H7 (cell line): ENCODE results near the gene EIF4B. TPM values are rescaled to one million over a fixed set of nuclear protein-coding genes. Genes with fewer than 3 reads are reported as not detected.
"Not testable (repeated sequence)": the region's sequence is repeated elsewhere in the genome, so short reads cannot be mapped to it uniquely, and the experiment has no call there.

Experiments used
- DNase-seq: peaks from one replicate; pipeline ENCODE4 v3.0.0; 2012
- H3K27me3 ChIP-seq: 2 replicates; pipeline ENCODE4 v1.6.0; 2011; ENCODE audit warnings: mild to moderate bottlenecking, low read length; ENCODE audit not compliant: control insufficient read depth, insufficient read depth
- H3K36me3 ChIP-seq: replicated peaks from 2 replicates; pipeline ENCODE4 v1.5.1; 2011; ENCODE audit warnings: low read length; ENCODE audit not compliant: control insufficient read depth, insufficient read depth
- H3K4me3 ChIP-seq: 2 replicates; pipeline ENCODE4 v1.5.1; 2011; ENCODE audit warnings: low read depth, mild to moderate bottlenecking, control low read depth, low read length, moderate library complexity; ENCODE audit not compliant: insufficient read depth
- total RNA-seq: library from RNA; depleted of rRNA; stranded (reverse); fragments of >200 nt; shearing (Covaris generic); gene quantifications from 2 replicates; pipeline ENCODE4 v1.2.3, GENCODE V29; 2014

Gene EIF4B
- total RNA-seq, 1 experiment from 2014 or later: 581 TPM

DNA sequence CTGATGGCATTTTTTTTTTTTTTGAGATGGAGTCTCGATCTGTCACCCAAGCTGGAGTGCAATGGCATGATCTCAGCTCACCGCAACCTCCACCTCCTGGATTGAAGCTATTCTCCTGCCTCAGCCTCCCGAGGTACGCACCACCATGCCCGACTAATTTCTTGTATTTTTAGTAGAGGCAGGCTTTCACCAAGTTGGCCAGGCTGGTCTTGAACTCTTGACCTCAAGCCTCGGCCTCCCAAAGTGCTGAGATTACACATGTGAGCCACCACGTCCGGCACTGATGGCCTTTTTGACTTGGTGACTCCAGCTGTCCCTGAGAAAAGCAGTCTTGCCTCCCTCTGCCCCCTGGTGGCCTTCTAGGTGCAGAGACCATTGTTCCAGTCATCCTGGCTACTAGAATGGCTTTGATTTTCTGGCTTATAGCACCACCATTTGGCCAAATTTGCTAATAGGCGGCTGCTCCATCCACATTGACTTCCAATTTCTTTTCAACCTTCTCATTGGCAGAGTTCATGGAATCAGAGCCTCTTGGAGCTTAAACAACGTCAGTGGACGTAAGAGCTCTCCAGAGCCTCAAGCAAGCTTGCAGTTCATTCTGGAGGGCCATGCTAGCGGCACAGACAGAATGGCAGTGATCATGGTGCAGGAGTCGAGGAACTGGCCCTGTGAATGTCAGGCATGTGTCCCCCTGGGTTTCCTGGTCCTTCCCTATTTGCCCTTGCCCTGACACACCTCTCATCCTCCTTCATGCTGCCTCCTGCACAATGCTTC is 25.4 kb upstream of the EIF4B start:
- no peak overlapping the region for H3K4me3 ChIP-seq
- DNase-seq: peak; percentile 85
- H3K36me3 ChIP-seq: no peaks in the 10 kb centered on the region
- H3K27me3 ChIP-seq: no peaks in the 10 kb centered on the region; the same call in 1 of the 2 replicates

DNA sequence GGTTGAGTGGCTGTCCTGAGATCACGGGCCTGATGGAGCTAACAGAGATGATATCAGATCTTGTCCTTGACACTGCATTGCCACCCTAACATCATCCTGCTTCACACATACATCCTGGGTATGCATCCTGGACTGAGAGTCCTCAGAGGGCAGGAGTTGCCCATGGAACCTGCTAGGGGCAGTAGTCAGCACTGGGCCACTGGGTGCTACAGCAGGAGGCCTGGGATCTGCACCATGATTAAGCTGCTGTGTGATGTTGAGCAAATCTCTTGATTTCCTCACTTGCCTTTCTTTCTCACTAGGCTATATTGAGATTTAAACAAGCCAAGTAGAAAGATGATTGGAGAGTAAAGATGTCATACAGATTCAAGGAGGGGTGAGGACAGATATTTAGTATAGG is 22.1 kb upstream of the EIF4B start:
- H3K27me3 ChIP-seq: no peaks in the 10 kb centered on the region
- no peak for DNase-seq
- no peak overlapping the region for H3K4me3 ChIP-seq
- H3K36me3 ChIP-seq: no peaks in the 10 kb centered on the region

DNA sequence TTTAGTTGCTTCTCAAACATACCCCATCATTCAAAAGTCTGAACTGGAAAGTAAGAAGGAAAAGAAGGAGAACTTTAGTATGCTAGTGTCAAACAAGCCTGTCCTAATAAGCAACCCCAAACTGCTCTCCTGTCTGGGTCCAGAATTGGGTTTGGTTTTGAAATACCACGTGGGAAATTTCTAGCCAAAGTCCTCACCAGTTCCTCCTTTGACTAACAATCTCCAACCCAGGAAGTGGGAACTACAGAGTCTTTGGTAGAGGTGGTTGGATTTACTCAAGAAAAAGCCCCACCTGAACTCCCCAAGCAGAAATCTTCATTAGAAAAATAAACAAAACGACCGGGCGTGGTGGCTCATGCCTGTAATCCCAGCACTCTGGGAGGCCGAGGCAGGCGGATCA is 17.4 kb upstream of the EIF4B start:
- Histone ChIP-seq H3K4me3 (no peak overlapping the region), H3K36me3 (no peaks in the 10 kb centered on the region), H3K27me3 (no peaks in the 10 kb centered on the region)
- DNase-seq: no peak

DNA sequence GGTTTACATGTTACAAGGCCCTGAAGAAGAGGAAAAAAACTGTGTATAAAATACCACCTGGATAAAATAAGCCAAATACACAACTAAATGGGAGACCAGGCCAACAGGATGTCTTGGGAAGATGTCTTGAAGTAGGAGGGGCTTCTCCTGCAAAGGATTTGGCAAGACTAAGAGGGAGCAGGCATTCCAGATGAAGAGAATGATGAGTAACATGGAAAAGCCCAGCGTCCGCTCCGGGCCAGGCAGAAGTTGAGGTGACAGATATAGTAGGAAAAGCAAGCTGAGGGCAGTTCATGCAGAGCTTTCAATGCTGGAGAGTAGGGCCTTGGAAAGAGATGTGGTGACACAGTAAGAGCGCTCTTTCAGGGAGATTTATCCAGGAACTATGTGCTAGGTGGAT is 16.1 kb upstream of the EIF4B start:
- DNase-seq: no peak
- Histone ChIP-seq H3K4me3 (no peak overlapping the region), H3K27me3 (no peaks in the 10 kb centered on the region), H3K36me3 (no peaks in the 10 kb centered on the region)

DNA sequence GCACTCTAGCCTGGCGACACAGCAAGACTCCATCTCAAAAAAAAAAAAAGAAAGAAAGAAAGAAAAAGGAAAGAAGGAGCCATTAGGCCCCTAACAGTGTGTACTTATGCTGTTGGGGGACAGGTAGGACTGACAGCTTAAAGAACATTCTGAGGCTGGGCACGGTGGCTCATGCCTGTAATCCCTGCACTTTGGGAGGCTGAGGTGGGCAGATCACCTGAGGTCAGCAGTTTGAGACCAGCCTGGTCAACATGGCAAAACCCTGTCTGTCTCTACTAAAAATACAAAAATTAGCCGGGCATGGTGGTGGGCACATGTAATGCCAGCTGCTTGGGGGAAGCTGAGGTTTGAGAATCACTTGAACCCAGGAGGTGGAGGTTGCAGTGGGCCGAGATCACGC is 14.0 kb upstream of the EIF4B start:
- DNase-seq, H3K4me3 ChIP-seq, H3K36me3 ChIP-seq, H3K27me3 ChIP-seq: not testable (repeated sequence)

DNA sequence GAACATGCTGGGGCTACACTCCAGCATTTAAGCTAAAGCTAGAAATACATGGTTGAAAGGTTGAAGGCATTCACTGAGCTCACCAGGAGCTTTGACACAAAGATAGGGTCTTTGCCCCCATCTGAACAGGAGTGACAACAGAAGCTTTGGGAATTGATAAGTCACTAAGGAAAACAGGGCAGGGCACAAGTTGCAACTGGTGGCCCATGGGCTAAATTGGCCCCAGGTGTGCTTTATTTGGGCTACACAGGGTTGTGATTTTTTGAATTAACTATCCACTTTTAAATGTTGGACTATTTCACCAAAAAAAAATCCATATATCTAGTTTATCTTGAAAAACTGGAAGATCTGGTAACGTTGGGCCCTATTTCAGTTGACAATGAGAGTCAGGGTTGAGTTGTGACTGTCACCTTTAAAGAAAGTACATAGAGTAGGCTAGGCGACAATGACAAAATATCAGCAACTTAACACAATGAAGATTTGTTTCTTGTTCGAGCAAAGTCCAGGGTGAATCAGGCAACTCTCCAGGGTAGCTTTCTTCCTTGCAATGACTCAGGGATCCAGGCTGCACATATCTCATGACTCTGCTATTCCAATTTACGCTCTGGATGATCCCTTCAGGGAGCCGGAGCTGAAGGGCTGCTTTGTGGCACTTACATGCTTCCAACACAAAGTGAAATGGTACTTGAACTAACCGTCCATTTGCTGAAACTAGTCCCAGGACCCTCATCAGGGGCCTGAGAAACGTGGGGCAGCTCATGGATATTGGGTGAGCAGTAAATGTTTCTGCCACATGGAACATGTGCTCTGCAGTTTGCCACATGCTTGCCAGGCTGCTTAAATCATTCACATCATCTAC is 13.3 kb upstream of the EIF4B start:
- Histone ChIP-seq H3K36me3 (no peaks in the 10 kb centered on the region), H3K27me3 (no peaks in the 10 kb centered on the region), H3K4me3 (no peak overlapping the region)
- no peak for DNase-seq

DNA sequence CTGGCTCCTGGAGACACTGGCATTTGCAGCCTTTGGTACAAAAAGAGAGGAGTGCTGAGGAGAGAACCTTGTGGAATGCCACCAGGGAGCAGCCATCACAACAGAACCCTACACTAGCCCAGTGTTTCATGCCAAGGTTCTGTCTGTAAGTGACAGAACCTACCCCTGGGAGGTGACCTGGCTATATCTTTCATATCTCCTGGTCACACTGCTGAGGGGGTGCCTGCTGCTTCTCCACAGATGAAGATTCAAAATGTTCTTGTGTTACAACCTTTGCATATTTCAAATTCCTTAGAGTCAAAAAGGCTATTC is 12.7 kb upstream of the EIF4B start:
- no peak overlapping the region for H3K4me3 ChIP-seq
- H3K36me3 ChIP-seq: no peaks in the 10 kb centered on the region

DNA sequence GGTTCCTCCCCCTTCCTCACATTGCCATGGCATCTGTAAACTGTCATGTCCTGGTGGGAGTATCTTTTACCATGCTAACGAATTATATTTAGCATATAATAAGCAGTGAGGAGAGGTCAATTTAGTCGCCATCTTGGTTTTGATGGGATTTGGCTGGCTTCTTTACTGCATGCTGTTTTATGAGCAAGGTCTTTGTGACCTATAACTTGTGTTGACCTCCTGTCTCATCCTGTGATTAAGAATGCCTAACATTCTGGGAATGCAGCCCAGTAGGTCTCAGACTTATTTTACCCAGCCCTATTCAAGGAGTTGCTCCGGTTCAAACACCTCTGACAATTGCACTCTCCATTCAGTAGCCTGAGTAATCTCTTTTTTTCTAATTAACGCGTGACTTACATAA is 2.1 kb upstream of the EIF4B start:
- H3K4me3 ChIP-seq: peak overlapping the region; percentile 44
- DNase-seq: peak; percentile 50
- peaks cover 2% of the 10 kb centered on the region for H3K36me3 ChIP-seq
- H3K27me3 ChIP-seq: no peaks in the 10 kb centered on the region

More for the DNA sequence above, 12.7 kb upstream of the EIF4B start:
- no peak for DNase-seq
- no peaks in the 10 kb centered on the region for H3K27me3 ChIP-seq

DNA sequence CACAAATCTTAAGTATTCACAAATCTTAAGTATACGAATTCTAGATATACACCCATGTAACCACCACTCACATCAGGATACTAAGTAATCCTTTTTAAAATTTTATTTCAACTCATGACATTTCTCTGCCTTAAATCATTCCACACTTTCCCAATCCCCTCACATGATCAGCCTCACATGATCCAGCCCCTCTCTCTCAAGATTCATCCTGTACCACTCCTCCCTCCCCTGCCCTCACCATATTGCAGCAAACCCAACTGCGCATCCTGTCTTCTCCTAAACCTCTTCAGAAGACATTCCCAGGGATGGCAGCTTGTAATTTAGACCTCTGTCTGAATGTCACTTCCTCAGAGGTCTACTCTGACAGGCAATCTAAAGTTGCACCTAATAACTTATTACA is 1.7 kb upstream of the EIF4B start:
- H3K36me3 ChIP-seq: peaks cover 5% of the 10 kb centered on the region
- peak overlapping the region; percentile 44 for H3K4me3 ChIP-seq
- no peaks in the 10 kb centered on the region for H3K27me3 ChIP-seq
- DNase-seq: peak; percentile 62

DNA sequence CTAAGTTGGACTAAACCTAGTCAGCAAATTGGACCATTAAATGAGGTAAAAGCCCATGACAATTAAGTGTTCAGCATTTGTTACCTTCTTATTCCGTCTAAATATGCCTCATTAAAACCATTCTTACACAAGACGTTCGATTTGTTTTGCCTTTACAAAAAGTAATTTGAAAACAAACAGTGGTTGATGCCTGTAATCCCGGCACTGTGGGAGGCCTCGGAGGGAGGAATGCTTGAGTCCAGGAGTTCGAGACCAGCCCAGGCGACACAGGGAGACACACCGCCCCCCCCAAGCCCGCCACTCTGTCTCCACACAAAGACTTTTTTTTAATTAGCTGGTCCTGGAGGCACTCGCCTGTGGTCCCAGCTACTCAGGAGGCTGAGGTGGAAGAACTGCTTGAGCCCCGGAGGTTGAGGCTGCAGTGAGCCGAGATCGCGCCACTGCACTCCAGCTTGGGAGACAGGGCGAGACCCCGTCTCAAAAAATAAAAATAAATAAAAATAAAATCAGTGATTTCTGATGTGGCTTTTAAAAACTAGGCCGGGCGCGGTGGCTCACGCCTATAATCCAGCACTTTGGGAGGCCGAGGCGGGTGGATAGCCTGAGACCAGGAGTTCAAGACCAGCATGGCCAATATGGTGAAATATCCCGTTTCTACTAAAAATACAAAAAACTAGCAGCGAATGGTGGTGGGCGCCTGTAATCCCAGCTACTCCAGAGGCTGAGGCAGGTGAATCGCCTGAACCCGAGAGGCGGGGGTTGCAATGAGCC is 856 bp upstream of the EIF4B start:
- DNase-seq: no peak
- Histone ChIP-seq H3K36me3 (peaks cover 5% of the 10 kb centered on the region), H3K27me3 (no peaks in the 10 kb centered on the region), H3K4me3 (peak overlapping the region; percentile 98)

DNA sequence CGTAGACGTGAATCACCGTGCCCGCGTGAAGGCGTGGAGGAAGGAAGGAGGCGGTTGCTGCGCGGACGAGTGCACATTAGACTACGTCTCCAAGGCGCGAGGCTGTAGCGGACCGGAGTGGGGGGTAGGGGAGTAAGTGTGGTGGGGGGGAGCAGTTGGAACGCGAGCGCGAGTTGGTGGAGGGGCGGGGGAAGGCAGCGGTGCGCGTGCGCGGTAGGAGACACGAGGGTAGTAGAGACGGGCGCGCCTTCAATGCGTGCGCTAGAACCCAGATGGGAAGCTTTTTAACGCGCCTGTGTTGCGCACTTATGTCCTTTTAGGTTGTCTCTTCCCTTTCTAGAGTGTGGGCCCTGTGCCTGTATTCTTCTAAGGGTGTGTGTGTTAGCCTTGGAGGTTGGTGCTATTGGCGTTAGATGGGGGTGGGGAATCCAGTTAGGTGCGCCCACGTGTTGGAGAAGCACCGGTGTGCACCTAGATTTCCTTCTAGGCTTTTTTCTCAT is 604 bp downstream of the EIF4B start:
- Histone ChIP-seq H3K27me3 (no peaks in the 10 kb centered on the region), H3K4me3 (peak overlapping the region; percentile 98), H3K36me3 (peaks cover 5% of the 10 kb centered on the region)
- DNase-seq: peak; percentile 92

DNA sequence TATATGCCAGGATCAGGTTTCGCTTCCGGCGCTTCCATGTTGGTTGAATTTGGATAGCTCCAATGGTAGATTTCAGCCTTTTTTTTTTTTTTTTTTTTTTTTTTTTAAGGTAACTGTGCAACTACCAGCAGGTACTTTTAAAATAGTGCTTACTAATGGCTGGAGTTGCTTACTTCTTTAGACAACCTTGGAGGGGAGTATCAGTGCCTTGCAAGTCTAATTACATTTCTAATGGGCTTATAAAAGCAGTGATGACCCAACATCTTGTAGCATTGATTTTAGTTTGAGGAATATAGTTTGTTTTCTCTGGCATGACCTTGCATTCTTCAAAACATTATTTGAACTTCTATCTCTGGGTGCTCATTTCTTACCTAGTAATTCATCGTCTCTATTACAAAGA is 1.1 kb downstream of the EIF4B start:
- no peaks in the 10 kb centered on the region for H3K27me3 ChIP-seq
- DNase-seq: no peak
- H3K36me3 ChIP-seq: peaks cover 5% of the 10 kb centered on the region
- peak overlapping the region; percentile 98 for H3K4me3 ChIP-seq

DNA sequence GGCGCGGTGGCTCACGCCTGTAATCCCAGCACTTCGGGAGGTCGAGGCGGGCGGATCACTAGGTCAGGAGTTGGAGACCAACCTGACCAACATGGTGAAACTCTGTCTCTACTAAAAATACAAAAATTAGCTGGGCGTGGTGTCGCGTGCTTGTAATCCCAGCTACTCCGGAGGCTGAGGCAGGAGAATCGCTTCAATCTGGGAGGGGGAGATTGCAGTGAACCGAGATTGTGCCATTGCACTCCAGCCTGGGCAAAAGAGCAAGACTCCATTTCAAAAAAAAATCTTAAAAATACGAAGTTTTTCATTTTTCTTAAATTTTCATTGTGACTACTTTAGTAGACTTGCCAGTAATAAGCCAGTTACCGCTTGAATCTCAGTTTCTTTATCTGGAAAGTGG is 2.5 kb downstream of the EIF4B start:
- not testable (repeated sequence) for H3K4me3 ChIP-seq

DNA sequence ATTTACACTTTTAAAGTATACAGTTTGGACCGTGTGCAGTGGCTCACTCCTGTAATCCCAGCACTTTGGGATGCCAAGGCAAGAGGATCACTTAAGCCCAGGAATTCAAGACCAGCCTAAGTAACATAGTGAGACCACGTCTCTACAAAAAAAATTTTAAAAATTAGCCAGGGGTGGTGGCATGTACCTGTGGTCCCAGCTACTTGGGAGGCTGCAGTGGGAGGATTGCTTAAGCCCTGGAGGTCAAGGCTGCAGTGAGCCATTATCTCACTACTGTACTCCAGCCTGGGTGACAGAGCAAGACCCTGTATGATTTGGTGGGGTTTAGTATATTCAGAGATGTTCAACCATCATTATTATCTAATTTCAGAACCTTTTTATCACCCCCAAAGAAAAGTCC is 4.7 kb downstream of the EIF4B start:
- Histone ChIP-seq H3K27me3 (no peaks in the 10 kb centered on the region), H3K36me3 (peaks cover 6% of the 10 kb centered on the region), H3K4me3 (no peak overlapping the region)
- no peak for DNase-seq

More for the DNA sequence above, 2.5 kb downstream of the EIF4B start:
- not testable (repeated sequence) for DNase-seq, H3K36me3 ChIP-seq, H3K27me3 ChIP-seq
